Measurements from ENCODE around the gene LMF2.
"Not testable (repeated sequence)": the region's sequence is repeated elsewhere in the genome, so short reads cannot be mapped to it uniquely, and the experiment has no call there.

LMF2 gene, protein sequence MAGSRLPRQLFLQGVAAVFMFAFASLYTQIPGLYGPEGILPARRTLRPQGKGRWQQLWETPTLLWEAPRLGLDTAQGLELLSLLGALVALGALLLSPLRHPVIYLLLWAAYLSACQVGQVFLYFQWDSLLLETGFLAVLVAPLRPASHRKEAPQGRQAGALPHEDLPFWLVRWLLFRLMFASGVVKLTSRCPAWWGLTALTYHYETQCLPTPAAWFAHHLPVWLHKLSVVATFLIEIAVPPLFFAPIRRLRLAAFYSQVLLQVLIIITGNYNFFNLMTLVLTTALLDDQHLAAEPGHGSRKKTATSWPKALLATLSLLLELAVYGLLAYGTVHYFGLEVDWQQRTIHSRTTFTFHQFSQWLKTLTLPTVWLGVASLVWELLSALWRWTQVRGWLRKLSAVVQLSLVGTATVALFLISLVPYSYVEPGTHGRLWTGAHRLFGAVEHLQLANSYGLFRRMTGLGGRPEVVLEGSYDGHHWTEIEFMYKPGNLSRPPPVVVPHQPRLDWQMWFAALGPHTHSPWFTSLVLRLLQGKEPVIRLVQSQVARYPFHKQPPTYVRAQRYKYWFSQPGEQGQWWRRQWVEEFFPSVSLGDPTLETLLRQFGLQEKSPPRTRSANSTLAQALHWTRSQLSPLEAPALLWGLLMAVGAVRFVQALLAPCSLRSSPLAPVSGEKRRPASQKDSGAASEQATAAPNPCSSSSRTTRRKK

GRCh38 chr22:50507421-50507990 lies at the start of gene LMF2:
Gene LMF2 (minus strand): TSS chr22:50507702. CDS start chr22:50507675, 27 bp downstream.
- peak; percentile 90 to 91 for DNase-seq

GRCh38 chr22:50556703-50557102 lies 49.2 kb upstream of the LMF2 start:
- no peak for DNase-seq

DNA sequence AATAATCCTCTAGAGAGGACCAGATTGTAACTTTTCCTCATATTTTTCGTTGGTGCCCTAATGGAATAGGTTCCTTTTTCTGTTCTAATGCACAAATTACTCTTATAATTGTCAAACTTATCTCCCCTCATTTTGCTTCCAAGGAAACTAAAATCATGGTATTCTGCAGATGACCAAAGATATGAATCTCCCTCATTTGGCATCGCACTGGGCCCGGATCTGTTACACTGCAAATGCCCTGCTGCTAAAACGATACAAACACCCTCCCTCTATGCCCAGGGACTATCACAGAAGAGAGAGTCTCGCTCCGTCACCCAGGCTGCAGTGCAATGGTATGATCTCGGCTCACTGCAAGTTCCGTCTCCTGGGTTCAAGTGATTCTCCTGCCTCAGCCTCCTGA lies 45.8 kb upstream of the LMF2 start:
- no peak for DNase-seq

DNA sequence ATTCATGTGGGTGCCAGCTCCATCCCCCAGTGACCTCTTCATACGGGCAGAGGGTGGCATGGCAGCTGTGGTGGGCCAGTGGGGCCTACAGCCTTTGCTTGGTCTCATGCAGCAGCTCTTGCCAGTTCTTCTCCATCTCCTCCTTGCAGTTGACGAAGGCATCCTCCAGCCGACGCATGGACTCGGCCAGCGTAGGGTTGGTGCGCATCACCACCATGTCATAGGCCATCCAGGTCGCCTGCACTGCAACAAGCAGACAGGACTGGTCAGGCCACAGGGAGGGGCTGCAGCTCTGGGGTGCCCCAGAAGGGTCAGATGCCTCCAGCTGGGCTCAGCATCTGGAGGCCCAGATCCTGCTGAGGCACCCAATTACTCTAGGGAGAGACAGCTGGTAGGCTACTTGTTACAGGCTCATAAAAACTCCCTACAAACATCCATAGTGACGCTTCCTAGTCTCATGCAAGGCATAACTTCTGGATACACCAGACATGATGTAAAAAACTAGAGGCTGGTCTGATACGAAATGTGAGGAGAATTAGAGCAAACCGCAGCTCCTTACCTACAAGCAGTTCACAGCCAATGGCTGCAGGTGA lies 43.8 kb upstream of the LMF2 start:
- DNase-seq = no peak

DNA sequence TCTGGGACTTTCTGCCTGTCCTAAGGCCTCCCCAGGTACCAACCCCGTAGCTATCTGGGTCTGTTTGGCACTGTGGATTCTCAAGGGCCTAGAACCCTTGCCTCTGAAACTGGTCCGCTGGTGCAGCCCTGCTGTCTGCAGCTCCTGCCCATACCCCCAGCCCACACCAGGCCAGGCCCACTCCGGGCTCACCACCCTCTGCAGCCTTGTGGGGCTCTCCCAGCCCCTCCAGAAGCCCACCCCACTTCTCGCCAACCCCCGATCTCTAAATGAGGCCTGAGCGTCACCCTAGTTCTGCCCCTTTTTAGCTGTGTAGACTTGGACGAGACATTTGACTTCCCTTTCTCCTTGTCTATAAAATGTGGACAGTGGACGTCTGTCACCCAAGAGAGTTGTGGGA lies 42.9 kb upstream of the LMF2 start:
- no peak for DNase-seq

GRCh38 chr22:50548921-50549790 lies 41.7 kb upstream of the LMF2 start:
- DNase-seq = no peak

DNA sequence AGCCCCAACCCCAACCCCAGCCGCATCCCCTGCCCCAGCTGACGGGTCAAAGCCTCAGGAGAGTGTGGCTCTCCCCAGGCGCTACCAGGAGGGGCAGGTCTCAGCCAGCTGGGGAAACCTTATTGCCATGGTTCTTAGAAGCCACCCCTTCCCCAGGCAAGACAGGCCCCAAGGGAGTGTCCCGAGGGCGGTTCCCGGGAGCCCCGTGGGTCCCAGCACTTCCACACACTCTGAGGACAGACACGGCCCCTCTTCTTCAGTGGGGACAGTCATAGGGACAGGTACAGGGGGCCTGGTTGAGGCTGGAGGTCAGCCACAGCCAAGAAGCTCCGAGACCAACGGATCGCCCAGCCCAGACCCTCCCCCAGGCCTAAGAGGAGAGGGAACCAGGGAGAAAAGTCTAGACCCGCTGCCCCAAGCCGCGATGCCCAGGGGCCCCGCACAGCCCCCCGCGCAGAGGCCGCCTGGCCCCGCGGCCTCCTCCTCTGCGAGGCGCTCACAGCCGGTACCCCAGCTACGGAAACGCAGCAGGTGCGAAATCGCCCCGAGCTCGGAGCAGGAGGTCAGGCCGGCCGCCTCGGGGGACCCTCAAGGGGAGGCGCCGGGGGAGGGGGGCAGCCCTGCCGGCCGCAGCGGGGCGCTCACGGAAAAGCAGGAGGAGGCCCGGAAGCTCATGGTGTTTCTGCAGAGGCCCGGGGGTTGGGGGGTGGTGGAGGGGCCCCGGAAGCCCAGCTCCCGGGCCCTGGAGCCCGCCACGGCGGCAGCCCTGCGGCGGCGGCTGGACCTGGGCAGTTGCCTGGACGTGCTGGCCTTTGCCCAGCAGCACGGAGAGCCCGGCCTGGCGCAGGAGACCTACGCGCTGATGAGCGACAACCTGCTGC lies 40.8 kb upstream of the LMF2 start:
- DNase-seq = peak; percentile 40 to 49

DNA sequence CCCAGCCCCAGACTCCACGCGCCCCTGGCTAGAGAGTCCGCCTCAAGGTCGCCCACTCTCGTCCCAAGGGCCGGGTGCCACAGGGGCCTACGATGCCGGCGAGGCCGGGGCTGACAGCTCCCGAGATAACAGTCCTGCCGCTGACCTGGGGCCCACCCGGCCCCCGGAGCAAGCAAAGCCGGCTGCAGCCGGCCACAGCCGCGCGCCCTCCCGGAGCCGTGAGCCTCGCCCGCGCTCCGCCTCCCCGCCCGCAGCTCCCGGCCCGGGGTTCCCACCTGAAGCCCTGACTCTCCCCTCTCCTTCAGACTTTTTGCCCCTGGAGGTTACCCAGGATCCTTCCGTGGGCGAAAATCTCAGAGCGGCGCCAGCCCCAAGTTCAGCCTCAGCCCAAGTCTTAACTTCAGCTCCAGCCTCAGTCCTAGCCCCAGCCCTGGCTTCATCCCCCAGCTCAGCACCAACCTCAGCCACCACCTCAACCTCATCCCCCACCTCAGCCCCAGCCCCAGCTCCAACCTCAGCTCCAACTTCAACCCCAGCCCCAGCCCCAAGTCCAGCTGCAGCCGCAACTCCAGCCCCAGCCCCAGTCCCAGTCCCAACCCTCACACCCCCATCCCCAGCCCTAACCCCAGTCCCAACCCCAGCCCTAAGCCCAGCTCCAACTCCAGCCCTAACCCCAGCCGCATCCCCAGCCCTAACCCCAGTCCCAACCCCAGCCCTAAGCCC lies 39.9 kb upstream of the LMF2 start:
- DNase-seq = no peak

DNA sequence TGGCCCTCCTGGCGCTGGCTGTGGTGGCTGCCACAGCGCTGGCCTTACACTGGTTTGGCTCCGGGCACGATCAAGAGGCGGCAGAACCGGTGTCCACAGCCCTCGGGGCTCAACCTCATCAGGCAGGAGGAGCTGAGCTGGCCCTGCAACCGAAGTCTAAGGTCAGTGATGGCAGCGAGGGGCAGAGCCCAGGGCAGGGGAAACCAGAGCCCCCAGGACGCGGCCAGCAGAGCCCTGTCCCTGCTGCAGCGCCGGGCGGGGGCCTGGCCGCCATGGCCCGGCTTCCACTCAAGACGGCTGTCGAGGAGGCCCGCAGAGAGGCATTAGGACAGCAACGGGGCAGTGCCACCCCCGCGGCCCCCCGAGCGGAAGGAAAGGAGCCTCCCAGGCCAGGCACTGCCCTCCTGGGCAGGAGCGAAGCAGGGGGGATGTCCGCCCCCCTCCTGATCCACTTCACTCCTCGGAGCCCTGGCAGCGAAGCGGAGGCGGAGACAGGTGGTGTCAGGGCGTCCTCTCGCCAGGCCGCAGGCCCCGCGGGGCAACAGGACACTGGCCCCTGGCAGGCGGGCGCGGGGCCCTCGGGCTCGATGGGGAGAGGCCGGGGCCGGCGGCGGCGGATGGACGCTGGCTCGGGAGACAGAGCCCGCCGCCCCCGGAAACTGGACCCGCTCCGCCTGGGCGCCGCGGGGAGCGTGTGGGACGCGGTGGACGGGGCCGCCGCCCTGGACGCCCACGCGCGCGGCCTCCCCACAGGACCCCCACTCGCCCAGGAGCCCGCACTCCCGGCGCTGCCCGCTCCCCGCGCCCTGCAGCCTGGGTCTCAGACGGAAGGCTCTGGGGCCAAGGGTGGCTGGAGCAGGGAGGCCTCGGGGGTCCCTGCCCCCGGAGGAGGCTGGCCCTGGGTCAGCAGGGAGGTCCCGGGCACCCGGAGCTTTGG lies 39.1 kb upstream of the LMF2 start:
- no peak for DNase-seq

DNA sequence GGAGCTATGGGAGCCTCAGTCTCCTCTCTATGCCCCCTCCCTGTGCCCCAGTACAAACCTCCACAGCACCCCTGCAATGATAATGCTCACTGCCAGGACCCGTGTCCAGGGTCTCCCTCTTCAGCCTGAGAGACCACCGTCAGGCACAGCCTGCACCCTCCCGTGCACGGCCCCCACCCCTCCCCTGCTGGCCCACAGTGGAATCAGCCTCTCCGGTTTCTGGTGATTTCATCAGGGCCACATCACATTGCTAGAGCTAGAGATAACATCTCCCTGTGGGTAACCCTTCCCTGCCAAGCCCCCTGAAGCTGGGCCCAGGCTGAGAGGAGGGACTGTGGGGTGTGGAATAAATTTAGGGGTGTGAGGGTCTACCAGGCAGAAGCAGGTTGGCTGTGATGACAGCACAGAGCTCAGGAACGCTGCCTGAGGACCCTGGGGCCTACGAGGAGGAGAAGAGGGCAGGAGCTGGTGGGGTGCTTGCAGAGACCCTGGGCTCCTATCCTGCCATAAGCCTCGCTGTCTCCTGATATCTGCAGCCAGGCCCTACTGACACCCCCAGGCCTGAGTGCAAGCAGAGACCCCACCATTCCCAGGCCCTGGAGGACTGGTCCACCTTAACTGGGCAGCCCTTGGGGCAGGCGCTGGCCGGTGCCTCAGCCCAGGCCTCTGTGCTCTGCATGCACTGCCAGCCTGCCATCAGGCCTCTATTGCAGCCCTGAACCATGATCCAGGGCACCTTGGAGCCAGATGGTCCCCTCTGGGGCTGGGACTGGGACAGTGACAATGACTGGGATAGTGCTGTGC lies 38.2 kb upstream of the LMF2 start, which contains the start of gene KLHDC7B:
Gene KLHDC7B, plus strand, starts transcription at position 378 of the 804 bp plus-strand sequence. Its CDS starts 345 bp downstream, at position 723.
- DNase-seq = no peak

- DNase-seq = no peak
Measured at GRCh38 chr22:50544746-50545253, 37.3 kb upstream of the LMF2 start.

GRCh38 chr22:50544078-50544745 lies 36.7 kb upstream of the LMF2 start:
- DNase-seq = peak; percentile 82

DNA sequence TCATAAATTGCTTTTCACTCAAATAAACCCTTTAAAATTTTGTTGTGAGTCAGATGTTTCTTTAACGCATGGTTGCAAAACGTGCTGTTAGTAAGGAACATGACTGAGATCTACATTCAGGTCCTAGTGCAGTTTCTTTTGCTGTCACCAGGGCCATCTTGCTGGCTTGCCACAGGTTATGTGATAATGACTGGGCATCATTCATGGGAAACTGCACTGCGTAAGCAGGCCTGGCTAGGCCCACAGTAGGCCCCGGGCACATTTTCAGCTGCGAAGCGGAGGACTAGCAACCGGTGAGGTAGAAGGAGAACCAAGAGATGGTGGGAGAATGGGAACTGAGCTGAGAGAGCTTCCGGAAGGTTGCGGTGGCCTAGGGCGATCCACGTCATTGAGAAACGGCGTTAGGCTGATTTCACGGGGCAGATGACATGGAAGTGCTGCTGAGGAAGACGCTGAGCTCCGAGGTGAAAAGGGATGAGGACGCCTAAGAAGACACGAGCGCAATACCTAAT lies 35.0 kb upstream of the LMF2 start:
- DNase-seq = no peak

- DNase-seq = not testable (repeated sequence)
Measured at GRCh38 chr22:50541667-50542026, 34.1 kb upstream of the LMF2 start.

DNA sequence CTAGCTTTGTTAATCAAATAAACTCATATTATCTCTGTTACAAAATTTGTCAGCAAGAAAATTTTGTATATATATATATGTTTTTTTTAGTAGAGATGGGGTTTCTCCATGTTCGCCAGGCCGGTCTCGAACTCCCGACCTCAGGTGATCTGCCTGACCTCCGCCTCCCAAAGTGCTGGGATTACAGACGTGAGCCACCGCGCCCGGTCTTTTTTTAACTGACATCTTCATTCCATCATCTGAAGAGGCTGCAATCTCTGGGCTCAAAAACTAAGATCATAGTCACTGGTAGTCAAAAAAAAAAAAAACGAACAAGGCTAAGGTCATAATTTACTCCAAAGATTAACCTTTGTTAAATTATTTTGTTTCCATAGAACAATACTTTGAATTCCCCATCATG lies 32.9 kb upstream of the LMF2 start:
- DNase-seq = no peak

DNA sequence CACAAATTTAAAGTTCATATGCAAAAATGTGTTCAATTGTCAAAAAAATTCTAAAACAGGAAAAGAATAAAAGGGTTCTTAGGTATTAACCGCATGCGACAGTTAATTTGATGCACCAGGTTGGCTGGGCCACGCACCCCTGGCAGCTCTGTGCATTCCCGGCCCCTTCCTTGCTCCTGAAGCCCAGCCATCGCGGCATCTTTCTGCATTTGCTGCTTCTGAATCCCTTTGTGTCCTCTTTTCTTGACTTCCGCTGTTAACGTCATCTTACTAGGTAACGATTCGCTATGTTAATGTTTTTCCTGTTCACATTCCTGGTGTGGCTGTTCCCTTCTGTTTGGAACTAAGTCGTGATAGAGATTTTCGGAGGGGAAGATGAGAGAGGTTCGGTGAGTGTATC lies 30.3 kb upstream of the LMF2 start:
- no peak for DNase-seq

DNA sequence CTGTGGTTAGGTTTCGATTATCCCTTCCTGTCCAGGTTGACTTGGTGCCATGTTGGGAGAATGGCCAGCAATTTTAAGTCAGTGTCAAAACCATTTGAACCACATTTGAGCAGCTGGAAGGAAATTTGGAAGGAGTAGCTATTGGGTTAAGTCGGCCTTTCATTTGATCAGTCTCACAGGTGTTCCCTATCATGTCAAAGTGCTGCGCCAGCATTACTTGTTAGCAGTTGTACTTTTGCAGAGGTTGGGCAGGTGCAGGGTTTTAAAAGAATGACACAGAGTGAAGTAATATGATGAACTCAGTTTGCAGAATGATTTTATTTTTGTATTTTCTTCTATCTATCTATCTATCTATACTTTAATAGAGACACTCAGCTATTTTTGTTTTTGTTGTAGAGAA lies 28.7 kb upstream of the LMF2 start:
- DNase-seq = no peak

DNA sequence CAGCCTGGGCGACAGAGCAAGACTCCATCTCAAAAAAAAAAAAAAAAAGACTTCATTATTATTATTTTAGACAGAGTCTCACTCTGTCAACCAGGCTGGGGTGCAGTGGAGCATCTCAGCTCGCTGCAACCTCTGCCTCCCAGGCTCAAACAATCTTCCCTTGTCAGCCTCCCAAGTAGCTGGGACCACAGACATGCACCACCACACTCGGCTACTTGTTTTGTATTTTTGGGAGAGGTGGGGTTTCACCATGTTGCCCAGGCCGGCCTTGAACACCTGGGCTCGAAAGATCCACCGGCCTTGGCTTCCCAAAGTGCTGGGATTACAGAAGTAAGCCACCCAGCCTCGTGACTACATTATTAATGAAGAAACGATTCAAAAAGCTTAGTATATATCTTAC lies 27.6 kb upstream of the LMF2 start:
- no peak for DNase-seq
